HG03175 (cell line): Measurements from ENCODE around the gene FFAR4.
"Not testable (repeated sequence)": the region's sequence is repeated elsewhere in the genome, so short reads cannot be mapped to it uniquely, and the experiment has no call there.

Experiments used
- ATAC-seq: cut with Tn5 transposase; IDR thresholded peaks from one replicate; pipeline ENCODE4 v1.9.1; 2021; ENCODE audit warnings: mild to moderate bottlenecking, moderate library complexity; ENCODE audit not compliant: unreplicated experiment

Gene FFAR4

GRCh38 chr10:93566435-93567276 is at the start of gene FFAR4:
Gene FFAR4 (plus strand): TSS chr10:93566665. CDS start chr10:93566721, 56 bp downstream.
- ATAC-seq = no peak

- no peak for ATAC-seq
These were observed 47.9 kb upstream of the FFAR4 start for GRCh38 chr10:93518531-93518930.

GRCh38 chr10:93535293-93535692 is 31.2 kb upstream of the FFAR4 start:
- ATAC-seq = no peak

- ATAC-seq = not testable (repeated sequence)
These were observed 25.6 kb upstream of the FFAR4 start for GRCh38 chr10:93540871-93541270.

- ATAC-seq = peak; percentile 45
These were observed 24.8 kb upstream of the FFAR4 start for GRCh38 chr10:93541402-93542357.

- no peak for ATAC-seq
These were observed 24.1 kb upstream of the FFAR4 start for GRCh38 chr10:93542358-93542791.

- not testable (repeated sequence) for ATAC-seq
These were observed 19.5 kb upstream of the FFAR4 start for GRCh38 chr10:93546995-93547394.

GRCh38 chr10:93547522-93547921 is 18.9 kb upstream of the FFAR4 start:
- ATAC-seq = no peak

- no peak for ATAC-seq
These were observed 17.9 kb upstream of the FFAR4 start for GRCh38 chr10:93548376-93549071.

- no peak for ATAC-seq
These were observed 15.9 kb upstream of the FFAR4 start for GRCh38 chr10:93550606-93551005.

GRCh38 chr10:93552780-93553179 is 13.7 kb upstream of the FFAR4 start:
- no peak for ATAC-seq

- ATAC-seq = no peak
These were observed 12.8 kb upstream of the FFAR4 start for GRCh38 chr10:93553482-93554315.

- ATAC-seq = no peak
These were observed 12.2 kb upstream of the FFAR4 start for GRCh38 chr10:93554316-93554663.

GRCh38 chr10:93554760-93555432 is 11.6 kb upstream of the FFAR4 start:
- no peak for ATAC-seq

- no peak for ATAC-seq
These were observed 7.0 kb upstream of the FFAR4 start for GRCh38 chr10:93559490-93559889.

- ATAC-seq = no peak
These were observed 5.9 kb upstream of the FFAR4 start for GRCh38 chr10:93560541-93560940.

GRCh38 chr10:93565446-93565845 is 1.0 kb upstream of the FFAR4 start:
- ATAC-seq = no peak

- no peak for ATAC-seq
These were observed 1.0 kb downstream of the FFAR4 start for GRCh38 chr10:93567277-93568104.

GRCh38 chr10:93568105-93568390 is 1.6 kb downstream of the FFAR4 start:
- no peak for ATAC-seq
